ENCODE data around the gene OVAAL.

The OVAAL gene

DNA sequence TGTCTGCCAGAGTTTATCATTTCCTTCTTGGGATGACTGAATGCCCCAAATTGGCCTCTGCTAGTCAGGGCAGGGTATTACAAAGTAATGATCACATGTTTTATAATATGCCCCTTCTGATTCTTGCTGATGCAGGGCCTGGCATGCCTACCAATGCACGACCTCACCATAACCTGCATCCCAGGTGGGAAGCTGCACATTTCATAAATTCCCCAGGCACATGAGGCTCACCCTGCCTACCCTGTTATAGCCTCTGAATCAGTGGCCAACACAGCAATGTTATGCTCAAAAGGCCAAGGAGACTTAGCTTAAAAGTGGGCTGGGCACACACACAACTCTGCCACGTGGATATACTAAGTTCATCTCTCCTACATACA lies 45.1 kb downstream of the OVAAL start:
- Histone ChIP-seq H3K27ac (ENCODE audit: extremely low read depth, low read depth, low read length) (no peak overlapping the region), H3K36me3 (ENCODE audit: control insufficient read depth in 2 of 2, insufficient read depth in 1 of 2, low read length in 2 of 2) (no peaks in the 10 kb centered on the region), H3K4me3 (ENCODE audit: low read depth, low read length) (no peak overlapping the region), H3K9me3 (ENCODE audit: control insufficient read depth, insufficient read depth, low read depth, low read length) (no peaks in the 10 kb centered on the region), H3K4me1 (ENCODE audit: control insufficient read depth, insufficient read depth, low read length) (no peaks in the 10 kb centered on the region)
- ChIA-PET POLR2A (no interaction called here), CTCF (no interaction called here)
- no peak for TF ChIP-seq KLF7 (tag by site-specific recombination; IDR thresholded peaks at IDR 0.05; ENCODE audit: borderline replicate concordance)
- TF ChIP-seq ZBTB7A (tag by site-specific recombination; IDR thresholded peaks at IDR 0.05; ENCODE audit: low read depth) = no peak
- TF ChIP-seq, protein P1, sequence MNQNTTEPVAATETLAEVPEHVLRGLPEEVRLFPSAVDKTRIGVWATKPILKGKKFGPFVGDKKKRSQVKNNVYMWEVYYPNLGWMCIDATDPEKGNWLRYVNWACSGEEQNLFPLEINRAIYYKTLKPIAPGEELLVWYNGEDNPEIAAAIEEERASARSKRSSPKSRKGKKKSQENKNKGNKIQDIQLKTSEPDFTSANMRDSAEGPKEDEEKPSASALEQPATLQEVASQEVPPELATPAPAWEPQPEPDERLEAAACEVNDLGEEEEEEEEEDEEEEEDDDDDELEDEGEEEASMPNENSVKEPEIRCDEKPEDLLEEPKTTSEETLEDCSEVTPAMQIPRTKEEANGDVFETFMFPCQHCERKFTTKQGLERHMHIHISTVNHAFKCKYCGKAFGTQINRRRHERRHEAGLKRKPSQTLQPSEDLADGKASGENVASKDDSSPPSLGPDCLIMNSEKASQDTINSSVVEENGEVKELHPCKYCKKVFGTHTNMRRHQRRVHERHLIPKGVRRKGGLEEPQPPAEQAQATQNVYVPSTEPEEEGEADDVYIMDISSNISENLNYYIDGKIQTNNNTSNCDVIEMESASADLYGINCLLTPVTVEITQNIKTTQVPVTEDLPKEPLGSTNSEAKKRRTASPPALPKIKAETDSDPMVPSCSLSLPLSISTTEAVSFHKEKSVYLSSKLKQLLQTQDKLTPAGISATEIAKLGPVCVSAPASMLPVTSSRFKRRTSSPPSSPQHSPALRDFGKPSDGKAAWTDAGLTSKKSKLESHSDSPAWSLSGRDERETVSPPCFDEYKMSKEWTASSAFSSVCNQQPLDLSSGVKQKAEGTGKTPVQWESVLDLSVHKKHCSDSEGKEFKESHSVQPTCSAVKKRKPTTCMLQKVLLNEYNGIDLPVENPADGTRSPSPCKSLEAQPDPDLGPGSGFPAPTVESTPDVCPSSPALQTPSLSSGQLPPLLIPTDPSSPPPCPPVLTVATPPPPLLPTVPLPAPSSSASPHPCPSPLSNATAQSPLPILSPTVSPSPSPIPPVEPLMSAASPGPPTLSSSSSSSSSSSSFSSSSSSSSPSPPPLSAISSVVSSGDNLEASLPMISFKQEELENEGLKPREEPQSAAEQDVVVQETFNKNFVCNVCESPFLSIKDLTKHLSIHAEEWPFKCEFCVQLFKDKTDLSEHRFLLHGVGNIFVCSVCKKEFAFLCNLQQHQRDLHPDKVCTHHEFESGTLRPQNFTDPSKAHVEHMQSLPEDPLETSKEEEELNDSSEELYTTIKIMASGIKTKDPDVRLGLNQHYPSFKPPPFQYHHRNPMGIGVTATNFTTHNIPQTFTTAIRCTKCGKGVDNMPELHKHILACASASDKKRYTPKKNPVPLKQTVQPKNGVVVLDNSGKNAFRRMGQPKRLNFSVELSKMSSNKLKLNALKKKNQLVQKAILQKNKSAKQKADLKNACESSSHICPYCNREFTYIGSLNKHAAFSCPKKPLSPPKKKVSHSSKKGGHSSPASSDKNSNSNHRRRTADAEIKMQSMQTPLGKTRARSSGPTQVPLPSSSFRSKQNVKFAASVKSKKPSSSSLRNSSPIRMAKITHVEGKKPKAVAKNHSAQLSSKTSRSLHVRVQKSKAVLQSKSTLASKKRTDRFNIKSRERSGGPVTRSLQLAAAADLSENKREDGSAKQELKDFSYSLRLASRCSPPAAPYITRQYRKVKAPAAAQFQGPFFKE (tag by site-specific recombination; IDR thresholded peaks at IDR 0.05; ENCODE audit: borderline replicate concordance) = no peak
- no peak for TF ChIP-seq ZNF558 (tag by site-specific recombination; IDR thresholded peaks at IDR 0.05)
- TF ChIP-seq ZFP37 (tag by site-specific recombination; IDR thresholded peaks at IDR 0.05) = no peak
- no peak for TF ChIP-seq ZNF146 (tag by site-specific recombination; IDR thresholded peaks at IDR 0.05)
- TF ChIP-seq ZNF391 (tag by site-specific recombination; IDR thresholded peaks at IDR 0.05; ENCODE audit: borderline replicate concordance, low read depth) = no peak
- no peak for TF ChIP-seq ZNF560 (tag by site-specific recombination; IDR thresholded peaks at IDR 0.05; ENCODE audit: borderline replicate concordance)
- TF ChIP-seq, protein P2, sequence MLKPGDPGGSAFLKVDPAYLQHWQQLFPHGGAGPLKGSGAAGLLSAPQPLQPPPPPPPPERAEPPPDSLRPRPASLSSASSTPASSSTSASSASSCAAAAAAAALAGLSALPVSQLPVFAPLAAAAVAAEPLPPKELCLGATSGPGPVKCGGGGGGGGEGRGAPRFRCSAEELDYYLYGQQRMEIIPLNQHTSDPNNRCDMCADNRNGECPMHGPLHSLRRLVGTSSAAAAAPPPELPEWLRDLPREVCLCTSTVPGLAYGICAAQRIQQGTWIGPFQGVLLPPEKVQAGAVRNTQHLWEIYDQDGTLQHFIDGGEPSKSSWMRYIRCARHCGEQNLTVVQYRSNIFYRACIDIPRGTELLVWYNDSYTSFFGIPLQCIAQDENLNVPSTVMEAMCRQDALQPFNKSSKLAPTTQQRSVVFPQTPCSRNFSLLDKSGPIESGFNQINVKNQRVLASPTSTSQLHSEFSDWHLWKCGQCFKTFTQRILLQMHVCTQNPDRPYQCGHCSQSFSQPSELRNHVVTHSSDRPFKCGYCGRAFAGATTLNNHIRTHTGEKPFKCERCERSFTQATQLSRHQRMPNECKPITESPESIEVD (tag by site-specific recombination; IDR thresholded peaks at IDR 0.05) = no peak
- TF ChIP-seq, protein P3, sequence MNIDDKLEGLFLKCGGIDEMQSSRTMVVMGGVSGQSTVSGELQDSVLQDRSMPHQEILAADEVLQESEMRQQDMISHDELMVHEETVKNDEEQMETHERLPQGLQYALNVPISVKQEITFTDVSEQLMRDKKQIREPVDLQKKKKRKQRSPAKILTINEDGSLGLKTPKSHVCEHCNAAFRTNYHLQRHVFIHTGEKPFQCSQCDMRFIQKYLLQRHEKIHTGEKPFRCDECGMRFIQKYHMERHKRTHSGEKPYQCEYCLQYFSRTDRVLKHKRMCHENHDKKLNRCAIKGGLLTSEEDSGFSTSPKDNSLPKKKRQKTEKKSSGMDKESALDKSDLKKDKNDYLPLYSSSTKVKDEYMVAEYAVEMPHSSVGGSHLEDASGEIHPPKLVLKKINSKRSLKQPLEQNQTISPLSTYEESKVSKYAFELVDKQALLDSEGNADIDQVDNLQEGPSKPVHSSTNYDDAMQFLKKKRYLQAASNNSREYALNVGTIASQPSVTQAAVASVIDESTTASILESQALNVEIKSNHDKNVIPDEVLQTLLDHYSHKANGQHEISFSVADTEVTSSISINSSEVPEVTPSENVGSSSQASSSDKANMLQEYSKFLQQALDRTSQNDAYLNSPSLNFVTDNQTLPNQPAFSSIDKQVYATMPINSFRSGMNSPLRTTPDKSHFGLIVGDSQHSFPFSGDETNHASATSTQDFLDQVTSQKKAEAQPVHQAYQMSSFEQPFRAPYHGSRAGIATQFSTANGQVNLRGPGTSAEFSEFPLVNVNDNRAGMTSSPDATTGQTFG (tag by site-specific recombination; IDR thresholded peaks at IDR 0.05; ENCODE audit: borderline replicate concordance) = no peak
- TF ChIP-seq, protein P4, sequence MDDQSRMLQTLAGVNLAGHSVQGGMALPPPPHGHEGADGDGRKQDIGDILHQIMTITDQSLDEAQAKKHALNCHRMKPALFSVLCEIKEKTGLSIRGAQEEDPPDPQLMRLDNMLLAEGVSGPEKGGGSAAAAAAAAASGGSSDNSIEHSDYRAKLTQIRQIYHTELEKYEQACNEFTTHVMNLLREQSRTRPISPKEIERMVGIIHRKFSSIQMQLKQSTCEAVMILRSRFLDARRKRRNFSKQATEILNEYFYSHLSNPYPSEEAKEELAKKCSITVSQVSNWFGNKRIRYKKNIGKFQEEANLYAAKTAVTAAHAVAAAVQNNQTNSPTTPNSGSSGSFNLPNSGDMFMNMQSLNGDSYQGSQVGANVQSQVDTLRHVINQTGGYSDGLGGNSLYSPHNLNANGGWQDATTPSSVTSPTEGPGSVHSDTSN (CRISPR knock-in tag; IDR thresholded peaks at IDR 0.05) = no peak
- TF ChIP-seq SALL2 (tag by site-specific recombination; IDR thresholded peaks at IDR 0.05; ENCODE audit: borderline replicate concordance) = no peak
- no peak for TF ChIP-seq HOXC10 (CRISPR knock-in tag; IDR thresholded peaks at IDR 0.05)

DNA sequence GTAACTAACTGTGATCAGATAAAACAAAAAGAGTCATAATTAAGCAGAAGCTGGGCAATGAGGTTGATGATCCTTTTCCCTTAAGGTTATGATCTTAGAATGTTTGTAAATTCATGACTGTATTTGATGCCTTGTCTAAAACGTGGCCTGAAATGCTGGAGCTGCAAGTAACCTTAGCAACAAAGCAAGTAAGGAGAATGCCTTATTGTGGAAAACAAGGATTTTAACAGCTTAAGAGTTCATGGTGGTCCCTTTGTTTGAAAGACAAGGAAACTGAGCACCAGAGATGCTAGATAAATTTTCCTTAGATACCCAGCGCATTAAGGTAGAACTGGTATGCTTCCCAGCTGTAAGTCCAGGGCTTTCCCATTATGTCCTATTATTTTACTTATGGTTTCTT lies 47.4 kb downstream of the OVAAL start:
- Histone ChIP-seq H3K4me1 (ENCODE audit: control insufficient read depth, insufficient read depth, low read length) (no peaks in the 10 kb centered on the region), H3K4me3 (ENCODE audit: low read depth, low read length) (no peak overlapping the region), H3K9me3 (ENCODE audit: control insufficient read depth, insufficient read depth, low read depth, low read length) (no peaks in the 10 kb centered on the region), H3K27ac (ENCODE audit: extremely low read depth, low read depth, low read length) (no peak overlapping the region), H3K36me3 (ENCODE audit: control insufficient read depth in 2 of 2, insufficient read depth in 1 of 2, low read length in 2 of 2) (no peaks in the 10 kb centered on the region)
- CTCF ChIA-PET = interaction anchor here (1.0 kb wide), 1 partner anchor 17 kb away, joined by 3 read pairs; no protein-coding TSS in a partner anchor
- POLR2A ChIA-PET = no interaction called here
- TF ChIP-seq ZNF121 (tag by site-specific recombination; IDR thresholded peaks at IDR 0.05) (no peak), ZNF596 (tag by site-specific recombination; IDR thresholded peaks at IDR 0.05) (no peak), SCRT1 (tag by site-specific recombination; IDR thresholded peaks at IDR 0.05; ENCODE audit: borderline replicate concordance) (no peak), ZBTB1 (tag by site-specific recombination; IDR thresholded peaks at IDR 0.05) (no peak)
- TF ChIP-seq, protein P5, sequence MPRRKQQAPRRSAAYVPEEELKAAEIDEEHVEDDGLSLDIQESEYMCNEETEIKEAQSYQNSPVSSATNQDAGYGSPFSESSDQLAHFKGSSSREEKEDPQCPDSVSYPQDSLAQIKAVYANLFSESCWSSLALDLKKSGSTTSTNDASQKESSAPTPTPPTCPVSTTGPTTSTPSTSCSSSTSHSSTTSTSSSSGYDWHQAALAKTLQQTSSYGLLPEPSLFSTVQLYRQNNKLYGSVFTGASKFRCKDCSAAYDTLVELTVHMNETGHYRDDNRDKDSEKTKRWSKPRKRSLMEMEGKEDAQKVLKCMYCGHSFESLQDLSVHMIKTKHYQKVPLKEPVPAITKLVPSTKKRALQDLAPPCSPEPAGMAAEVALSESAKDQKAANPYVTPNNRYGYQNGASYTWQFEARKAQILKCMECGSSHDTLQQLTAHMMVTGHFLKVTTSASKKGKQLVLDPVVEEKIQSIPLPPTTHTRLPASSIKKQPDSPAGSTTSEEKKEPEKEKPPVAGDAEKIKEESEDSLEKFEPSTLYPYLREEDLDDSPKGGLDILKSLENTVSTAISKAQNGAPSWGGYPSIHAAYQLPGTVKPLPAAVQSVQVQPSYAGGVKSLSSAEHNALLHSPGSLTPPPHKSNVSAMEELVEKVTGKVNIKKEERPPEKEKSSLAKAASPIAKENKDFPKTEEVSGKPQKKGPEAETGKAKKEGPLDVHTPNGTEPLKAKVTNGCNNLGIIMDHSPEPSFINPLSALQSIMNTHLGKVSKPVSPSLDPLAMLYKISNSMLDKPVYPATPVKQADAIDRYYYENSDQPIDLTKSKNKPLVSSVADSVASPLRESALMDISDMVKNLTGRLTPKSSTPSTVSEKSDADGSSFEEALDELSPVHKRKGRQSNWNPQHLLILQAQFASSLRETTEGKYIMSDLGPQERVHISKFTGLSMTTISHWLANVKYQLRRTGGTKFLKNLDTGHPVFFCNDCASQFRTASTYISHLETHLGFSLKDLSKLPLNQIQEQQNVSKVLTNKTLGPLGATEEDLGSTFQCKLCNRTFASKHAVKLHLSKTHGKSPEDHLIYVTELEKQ (tag by site-specific recombination; IDR thresholded peaks at IDR 0.05; ENCODE audit: borderline replicate concordance) = no peak
